Right kidney (tissue), 1 donor: ENCODE data around the gene KCNK13.

Experiments used
- DNase-seq: peaks from one replicate; pipeline ENCODE4 v3.0.0-alpha.2; 2016

Gene KCNK13

GRCh38 chr14:90132821-90133570, 71.2 kb downstream of the KCNK13 start:
- DNase-seq, result no peak

GRCh38 chr14:90136904-90137303, 75.1 kb downstream of the KCNK13 start:
- DNase-seq, result no peak

GRCh38 chr14:90137807-90138206, 76.0 kb downstream of the KCNK13 start:
- DNase-seq, result no peak

- DNase-seq, result no peak
Observed at GRCh38 chr14:90139199-90139598, 77.4 kb downstream of the KCNK13 start.

GRCh38 chr14:90140298-90140955, 78.6 kb downstream of the KCNK13 start:
- DNase-seq, result no peak

- no peak for DNase-seq
Observed at GRCh38 chr14:90140956-90141316, 79.1 kb downstream of the KCNK13 start.

GRCh38 chr14:90153429-90153828, 91.6 kb downstream of the KCNK13 start:
- no peak for DNase-seq

- no peak for DNase-seq
Observed at GRCh38 chr14:90154110-90154509, 92.3 kb downstream of the KCNK13 start.

- no peak for DNase-seq
Observed at GRCh38 chr14:90159146-90159545, 97.4 kb downstream of the KCNK13 start.

GRCh38 chr14:90159688-90160087, 97.9 kb downstream of the KCNK13 start:
- DNase-seq, result no peak

GRCh38 chr14:90161129-90161528, 99.3 kb downstream of the KCNK13 start:
- no peak for DNase-seq

- DNase-seq, result no peak
Observed at GRCh38 chr14:90168425-90169105, 106.8 kb downstream of the KCNK13 start.

GRCh38 chr14:90175631-90176030, 113.8 kb downstream of the KCNK13 start:
- DNase-seq, result no peak

GRCh38 chr14:90177539-90178189, 115.9 kb downstream of the KCNK13 start:
- DNase-seq, result no peak

- no peak for DNase-seq
Observed at GRCh38 chr14:90179357-90179756, 117.6 kb downstream of the KCNK13 start.

- DNase-seq, result no peak
Observed at GRCh38 chr14:90179809-90180779, 118.3 kb downstream of the KCNK13 start.

- DNase-seq, result no peak
Observed at GRCh38 chr14:90184094-90184493, 122.3 kb downstream of the KCNK13 start.

GRCh38 chr14:90184571-90185266, 122.9 kb downstream of the KCNK13 start:
- no peak for DNase-seq

GRCh38 chr14:90188588-90188987, 126.8 kb downstream of the KCNK13 start:
- no peak for DNase-seq

- DNase-seq, result no peak
Observed at GRCh38 chr14:90191154-90191553, 129.4 kb downstream of the KCNK13 start.

GRCh38 chr14:90191585-90191984, 129.8 kb downstream of the KCNK13 start:
- DNase-seq, result no peak
